Skin of body (tissue), 2 donors: ENCODE results near the gene DLG4. TPM values are rescaled to one million over a fixed set of nuclear protein-coding genes. Genes with fewer than 3 reads are reported as not detected.
"Not testable (repeated sequence)": the region's sequence is repeated elsewhere in the genome, so short reads cannot be mapped to it uniquely, and the experiment has no call there.

ENCODE experiments used
- DNase-seq: peaks from one replicate; lab custom pipeline; 2025; lab: John Stamatoyannopoulos, UW
- total RNA-seq: library from RNA; depleted of rRNA; stranded (reverse); fragments of >200 nt; gene quantifications from one replicate; pipeline ENCODE4 v1.2.3, GENCODE V29; 2014

The DLG4 gene
- total RNA-seq, 1 donor from 2014 or later = 16.5 TPM

DNA sequence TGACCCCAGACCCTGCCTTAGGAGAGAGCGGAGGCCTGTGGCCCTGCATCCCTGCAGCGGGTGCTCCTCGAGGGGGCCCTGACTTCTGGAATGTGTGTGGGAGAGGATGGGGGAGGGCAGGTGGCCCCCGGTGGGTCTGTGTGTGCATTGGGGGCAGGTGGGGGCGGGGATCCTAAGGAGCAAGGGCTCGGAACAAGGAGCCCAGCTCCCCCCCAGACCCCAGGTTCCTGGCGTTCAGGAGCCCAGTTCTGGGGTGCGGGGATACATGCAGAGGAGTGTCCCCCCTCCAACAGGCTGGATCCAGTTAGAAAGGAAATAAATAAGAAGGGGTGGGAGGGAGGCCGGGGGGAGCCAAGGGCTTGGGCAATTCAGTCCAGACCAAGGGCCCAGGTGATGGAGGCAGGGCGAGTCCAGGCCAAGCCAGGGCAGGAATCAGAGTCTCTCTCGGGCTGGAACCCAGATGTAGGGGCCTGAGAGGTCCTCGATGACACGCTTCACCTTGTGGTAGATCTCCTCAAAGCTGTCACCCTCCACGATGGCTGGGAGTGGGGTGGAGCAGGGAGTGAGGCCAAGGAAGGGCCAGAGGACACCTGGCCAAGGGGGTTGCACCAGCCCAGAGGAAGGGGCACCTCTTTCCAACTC lies 29.2 kb downstream of the DLG4 start:
- no peak for DNase-seq

DNA sequence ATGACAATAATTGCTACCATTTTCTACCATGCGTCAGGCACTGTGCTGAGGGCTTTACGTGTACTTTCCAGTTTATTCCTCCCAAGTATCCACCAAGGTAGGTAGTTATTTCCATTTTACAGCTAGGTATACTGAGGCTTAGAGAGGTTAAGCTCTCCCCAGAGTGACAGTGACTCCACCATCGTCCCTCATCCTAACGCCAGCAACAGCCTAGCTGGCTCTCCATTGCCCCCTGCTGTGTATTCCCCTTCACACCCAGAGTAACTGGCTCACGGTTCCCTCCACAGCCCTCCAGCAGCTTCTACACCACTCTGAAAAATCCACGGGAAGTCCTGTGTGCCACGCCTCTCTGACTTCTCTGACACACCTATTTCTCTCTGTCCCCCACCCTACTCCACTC lies 33.4 kb downstream of the DLG4 start:
- DNase-seq = no peak

DNA sequence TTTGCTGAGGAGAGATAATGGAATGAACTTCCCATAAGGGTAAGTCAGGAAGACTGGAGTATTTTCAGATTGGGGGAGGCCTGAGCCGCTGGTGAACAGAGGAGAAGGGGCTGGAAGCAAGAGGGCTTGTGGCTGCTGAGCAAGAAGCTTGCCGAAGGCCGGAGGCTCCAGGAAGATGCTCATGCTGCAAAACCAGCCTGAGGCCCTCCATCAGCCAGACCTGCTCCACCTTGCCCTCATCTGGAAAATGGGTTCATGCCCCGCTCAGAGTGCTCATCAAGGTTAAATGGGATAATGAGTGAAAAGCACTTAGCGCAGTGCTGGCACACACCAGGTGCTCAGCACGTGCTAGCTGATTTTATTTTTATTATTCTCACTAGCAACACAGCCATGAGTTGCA lies 35.0 kb downstream of the DLG4 start:
- DNase-seq = no peak

DNA sequence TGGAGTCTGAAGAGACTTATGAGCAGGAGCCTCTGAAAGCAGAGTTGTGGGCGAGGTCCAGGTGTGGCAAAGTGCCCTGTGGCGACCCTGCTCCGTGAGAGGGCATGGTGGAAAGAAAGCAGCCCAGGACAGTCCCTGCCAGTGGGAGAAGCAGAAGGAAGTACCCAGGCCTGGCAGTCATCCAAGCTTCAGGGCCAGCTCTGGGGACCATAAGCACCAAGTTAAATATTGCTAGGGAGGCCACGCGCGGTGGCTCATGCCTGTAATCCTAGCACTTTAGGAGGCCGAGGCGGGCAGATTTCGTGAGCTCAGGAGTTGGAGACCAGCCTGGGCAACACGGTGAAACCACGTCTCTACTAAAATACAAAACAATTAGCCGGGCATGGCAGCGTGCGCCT lies 35.5 kb downstream of the DLG4 start:
- DNase-seq = no peak

DNA sequence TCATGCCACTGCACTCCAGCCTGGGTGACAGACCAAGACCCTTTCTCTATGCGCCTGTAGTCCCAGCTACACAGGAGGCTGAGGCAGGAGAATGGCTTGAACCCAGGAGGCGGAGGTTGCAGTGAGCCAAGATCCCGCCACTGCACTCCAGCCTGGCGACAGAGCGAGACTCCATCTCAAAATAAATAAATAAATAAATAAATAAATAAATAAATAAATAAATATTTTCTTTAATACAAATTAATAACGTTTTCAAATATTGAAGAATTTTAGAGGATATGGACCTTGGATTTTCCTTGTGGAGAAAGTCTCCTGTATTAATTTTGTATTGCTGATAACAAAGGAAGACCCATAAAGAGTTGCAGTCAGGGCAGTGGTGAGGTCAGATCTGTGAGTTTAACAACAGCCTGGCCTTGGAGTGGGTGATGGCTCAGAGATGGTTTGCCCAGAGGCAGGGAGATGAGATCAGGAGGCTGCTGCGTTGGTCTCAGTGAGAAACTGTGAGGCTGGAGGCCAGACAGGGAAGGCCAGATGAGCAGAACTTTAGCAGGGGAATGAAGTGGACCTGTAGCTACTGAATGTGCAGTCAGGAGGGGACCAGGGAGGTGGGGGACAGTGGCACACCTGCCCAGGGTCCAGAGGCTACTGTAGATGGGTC lies 36.1 kb downstream of the DLG4 start:
- no peak for DNase-seq

DNA sequence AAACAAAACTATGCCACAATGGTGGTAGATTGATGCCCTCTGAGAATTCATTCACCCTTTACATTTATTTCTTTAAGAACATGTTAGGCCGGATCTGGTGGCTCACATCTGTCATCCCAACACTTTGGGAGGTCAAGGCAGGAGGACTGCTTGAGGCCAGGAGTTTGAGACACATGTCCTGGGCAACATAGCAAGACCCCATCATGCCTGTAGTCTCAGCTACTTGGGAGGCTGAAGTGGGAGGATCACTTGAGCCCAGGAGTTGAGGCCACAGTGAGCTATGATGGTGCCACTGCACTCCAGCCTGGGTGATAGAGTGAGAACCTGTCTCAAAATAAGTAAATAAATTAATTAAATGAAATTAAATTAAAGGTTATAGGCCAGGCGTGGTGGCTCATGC lies 37.5 kb downstream of the DLG4 start:
- not testable (repeated sequence) for DNase-seq

DNA sequence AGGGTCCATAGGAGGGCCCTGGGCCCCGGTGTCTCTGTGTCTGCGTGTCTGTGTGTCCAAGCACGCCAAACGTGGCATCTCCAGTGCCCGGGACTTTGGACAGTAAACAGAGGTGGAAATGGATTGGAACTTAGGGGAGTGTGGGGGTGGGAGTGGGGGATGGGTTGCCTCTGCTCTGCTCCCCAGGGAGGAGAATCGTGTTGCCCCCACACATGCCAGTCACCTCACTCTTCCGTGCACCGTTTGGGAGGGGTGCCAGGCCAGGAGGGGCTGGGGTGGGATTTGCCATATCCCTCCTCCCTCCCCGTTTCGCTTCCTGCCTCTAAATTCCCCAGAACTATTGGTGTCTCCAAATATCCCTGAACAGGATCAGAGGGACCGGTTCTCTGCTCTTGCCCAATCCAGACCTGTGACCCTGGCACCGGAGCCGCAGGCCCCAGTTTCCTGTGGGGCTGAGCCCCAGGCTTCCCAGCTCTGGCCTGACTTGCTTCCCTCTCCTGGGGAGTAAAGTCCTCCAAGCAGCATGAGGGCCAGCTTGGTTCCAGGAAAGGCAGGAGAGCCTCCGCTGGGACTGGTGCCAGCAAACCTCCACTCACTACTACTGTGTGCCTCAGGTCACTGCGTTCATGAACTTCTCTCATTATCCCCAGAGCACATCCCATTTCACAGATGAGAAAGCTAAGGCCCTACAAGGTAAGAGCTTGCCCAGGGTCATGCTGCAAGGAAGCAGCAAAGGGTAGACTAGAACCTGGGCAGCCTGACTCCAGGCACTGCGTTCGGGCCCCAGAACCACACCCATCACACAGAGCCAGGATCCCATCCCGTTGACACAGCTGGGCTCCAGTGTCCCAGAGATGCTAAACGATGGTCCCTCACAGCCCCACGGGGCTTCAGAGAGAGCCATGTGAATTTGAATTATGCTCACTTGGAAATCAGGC lies 40.0 kb downstream of the DLG4 start, which contains the start of gene ASGR1:
TSS of gene ASGR1 (minus strand) at position 54 of the 938 bp plus-strand sequence. CDS start 807 bp downstream, outside the sequence.
- DNase-seq = no peak

DNA sequence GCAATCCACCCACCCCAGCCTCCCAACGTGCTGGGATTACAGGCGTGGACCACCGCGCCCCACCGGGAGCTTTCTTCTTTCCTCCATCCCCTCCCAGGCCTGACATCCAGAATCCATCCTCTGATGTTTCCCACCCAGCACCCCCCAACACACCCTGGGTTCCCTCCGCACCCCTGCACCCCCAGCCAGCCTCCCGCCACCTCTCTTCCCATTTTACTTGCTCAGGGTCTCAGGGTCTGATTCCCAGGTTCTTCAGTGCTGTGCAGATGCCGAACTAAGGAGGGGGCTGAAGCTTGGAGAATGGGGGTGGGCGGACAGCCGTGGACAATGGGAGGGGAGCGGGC lies 40.7 kb downstream of the DLG4 start:
- no peak for DNase-seq

DNA sequence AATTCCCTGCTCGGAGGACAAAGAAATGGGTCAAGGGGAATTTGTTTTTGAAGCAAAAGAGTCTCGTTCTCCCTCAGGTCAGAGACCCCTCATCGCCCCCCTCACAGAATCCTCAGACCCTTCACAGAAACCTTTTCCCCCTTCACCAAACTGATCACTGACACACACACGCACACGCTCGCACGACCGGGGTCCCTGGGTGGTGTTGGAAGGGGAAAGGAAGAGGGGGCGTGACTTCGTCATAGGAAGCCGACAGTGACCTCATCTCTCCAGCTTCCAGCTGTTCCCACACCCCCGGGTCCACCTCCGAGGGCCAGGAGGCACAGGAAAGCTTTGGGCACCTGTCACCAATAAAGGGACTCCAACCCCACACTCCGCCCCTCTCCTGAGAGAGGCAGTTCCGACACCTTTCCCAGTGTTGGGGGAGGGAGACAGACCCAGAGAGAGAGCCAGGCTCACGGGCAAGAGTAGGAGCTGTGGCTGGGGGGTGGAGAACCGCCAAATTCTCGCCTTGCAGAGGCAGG lies 41.6 kb downstream of the DLG4 start:
- DNase-seq = no peak

DNA sequence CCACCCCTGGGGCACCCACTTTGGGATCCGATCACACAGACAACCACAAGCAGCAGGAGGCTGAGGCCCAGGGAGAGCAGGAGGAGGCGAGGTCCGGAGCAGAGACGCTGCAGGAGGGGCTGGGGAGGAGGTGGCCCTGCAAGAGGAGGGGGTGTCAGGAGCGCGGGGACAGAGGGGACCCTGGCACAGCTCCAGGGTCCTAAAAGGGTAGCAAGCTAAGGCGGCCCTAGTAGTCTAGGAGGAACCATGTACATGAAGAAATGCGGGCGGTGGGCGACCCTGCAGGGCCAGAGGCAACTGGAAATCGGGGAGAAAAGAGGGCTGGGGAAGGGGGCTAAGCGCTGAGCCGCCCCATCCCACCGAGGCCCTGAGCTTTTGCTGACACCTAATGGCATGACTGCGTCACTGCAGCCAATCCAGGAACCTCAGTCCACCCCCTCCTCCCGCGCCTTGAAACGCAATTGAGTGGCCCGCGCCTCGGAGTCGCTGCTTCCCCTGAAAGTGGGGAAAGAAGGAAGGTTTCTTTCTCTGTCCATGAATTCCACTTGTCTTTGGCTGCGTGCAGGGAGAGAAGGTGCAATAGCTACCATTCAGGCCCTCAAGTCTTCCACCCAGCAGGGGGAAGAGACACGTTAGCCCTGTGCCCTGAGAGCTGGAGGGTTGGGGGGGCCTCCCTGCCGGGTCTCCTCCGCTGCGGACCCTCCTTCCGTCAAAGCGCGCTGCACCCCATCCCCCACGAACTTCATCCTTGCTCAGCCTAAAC lies 42.3 kb downstream of the DLG4 start:
- DNase-seq = peak; percentile 78

DNA sequence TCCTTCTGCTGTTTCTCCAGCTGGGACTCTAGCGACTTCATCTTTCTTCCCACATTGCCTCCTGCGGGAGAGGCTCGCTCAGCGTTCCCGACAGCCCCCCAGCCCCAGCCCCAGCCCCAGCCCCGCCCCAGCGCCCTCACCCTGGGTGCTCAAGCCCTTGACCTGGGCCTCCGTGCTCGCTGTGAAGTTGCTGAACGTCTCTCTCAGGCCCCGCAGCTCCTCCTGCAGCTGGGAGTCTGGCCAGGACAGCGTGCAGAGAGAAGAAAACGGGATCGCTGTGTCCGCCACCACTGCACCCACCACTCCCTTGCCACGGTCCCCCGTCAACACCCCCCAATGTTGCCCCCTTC lies 42.8 kb downstream of the DLG4 start:
- DNase-seq = no peak

DNA sequence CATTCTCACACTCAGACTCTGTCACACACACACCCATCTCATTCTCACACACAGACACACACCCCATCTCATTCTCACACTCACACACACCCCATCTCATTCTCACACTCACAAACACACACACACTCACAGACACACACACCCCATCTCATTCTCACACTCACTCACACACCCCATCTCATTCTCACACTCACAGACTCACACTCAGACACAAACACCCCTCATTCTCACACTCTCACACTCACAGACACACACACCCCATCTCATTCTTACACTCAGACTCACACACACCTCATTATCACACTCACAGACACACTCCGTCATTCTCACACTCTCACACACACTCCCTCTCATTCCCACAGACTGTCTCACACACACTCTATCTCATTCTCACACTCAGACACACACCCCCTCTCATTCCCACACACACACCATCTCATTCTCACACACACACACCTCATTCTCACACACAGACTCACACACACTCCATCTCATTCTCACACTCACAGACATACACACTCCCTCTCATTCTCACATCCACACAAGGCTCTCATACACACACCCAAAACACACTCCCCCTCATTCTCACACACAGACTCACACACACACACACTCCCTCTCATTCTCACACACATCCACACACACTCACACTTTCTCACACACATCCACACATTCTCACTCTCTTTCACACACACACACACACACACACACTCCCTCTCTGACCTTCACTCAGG lies 43.4 kb downstream of the DLG4 start:
- no peak for DNase-seq

DNA sequence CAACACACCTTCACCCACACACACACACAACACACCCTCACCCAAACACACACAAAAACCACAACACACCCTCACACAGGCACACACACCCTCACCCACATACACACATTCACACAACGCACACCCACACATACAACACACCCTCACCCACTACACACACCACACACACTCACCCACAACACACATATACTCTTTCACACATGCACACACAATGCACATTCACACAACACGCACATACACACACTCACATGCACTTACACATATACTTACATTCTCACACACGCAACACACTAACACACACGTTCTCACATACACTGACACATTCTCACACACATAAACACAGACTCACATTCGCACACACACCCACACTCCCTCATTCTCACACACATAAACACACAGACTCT lies 44.3 kb downstream of the DLG4 start:
- no peak for DNase-seq

DNA sequence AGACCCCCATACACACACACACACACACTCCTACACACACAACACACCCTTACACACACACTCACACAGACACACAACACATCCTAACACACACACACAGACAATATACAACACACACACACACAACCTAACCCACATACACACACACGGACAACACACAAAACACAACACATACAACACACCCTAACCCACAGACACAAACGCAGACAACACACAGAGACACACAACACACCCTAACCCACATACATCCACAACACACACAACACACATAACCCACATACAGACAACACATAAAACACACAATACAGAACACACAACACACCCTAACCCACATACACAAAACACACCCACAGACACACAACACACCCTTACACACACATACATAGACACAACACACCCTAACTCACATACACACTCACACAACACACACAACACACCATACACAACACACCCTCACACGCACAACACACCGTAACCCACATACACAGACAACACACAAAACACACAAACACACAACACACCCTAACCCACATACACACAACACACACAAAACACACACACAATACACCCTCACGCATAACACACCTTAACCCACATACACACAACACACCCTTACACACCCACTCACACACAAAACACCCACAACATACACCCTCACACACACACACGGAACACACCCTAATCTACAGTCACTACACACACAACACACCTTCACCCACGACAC lies 44.9 kb downstream of the DLG4 start:
- DNase-seq = peak; percentile 18

DNA sequence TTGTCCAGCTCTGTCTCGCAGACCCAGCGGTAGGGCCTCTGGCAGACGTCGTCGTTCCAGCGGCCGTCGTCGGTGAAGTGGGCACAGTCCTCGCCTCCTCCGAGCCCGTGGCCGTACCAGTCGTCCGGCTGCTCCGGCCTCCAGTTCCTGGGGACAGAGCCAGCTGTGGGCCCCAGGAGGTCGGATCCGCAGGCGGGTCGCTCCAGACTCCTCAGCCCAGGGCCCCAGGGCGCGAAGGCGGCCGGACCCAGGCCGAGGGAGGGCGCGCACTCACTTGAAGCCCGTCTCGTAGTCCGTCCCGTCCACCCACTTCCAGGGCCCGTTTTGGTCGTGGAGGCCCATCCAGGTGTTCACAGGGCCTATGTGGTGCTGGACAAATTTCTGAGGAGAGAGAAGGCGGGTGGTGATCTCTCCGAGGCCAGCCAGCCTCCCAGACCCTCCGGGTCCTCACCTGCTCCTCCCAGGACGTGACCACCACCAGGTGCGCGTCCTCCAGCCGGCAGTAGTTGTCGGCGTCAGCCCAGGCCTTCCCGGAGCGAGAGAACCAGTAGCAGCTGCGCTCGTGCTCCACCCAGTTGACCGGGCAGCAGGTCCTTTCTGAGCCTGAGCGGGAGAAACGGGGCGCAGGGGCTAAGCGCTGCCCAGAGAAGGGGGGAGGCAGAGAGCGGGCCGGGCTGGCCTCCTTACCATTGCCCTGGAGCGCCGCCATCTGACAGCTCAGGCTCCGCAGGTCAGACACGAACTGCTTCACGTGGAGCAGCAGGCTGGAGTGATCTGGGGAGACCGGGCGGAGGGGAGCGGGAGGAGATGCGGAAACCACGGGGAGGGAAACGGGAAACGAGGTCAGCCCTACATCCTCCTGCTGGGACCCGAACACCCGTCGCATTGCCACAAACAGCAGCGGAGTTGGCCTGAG lies 45.7 kb downstream of the DLG4 start:
- DNase-seq = peak; percentile 30

DNA sequence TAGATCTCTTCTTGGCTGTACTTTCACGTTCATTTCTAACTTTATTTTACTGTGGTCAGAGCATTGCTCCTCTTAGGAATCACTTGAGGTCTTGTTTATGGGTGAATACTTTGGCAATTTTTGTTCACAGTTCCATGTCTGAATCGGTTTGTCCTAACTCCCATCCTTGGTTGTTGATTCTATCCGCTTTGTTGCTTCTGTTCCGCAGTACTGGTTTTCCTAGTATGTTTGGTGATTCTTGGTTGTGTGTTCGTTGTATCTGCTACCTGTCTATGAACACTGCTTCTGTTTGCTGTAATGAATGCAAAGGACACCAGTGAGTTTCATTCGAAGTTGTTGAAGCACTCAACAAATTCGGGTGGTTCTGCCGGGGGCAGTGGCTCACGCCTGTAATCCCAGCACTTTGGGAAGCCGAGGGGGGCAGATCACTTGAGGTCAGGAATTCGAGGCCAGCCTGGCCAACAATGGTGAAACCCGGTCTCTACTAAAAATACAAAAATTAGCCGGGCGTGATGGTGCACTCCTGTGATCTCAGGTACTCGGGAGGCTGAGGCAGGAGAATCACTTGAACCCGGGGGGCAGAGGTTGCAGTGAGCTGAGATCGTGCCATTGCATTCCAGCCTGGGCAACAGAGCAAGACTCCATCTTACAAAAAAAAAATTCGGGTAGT lies 47.0 kb downstream of the DLG4 start:
- DNase-seq = not testable (repeated sequence)

DNA sequence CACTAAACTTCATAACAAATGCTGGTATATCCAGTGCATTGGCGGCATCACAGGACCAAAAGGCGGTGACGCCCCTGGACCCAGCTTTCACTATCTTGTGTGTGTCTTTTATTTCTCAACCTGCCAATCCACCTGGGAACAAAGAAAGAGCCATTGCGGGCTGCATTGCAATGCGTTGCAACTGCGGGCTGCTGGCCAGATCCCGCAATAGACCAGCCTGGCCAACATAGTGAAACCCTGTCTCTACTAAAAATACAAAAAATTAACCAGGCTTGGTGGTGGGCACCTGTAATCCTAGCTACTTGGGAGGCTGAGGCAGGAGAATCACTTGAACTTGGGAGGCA lies 50.1 kb downstream of the DLG4 start:
- not testable (repeated sequence) for DNase-seq

DNA sequence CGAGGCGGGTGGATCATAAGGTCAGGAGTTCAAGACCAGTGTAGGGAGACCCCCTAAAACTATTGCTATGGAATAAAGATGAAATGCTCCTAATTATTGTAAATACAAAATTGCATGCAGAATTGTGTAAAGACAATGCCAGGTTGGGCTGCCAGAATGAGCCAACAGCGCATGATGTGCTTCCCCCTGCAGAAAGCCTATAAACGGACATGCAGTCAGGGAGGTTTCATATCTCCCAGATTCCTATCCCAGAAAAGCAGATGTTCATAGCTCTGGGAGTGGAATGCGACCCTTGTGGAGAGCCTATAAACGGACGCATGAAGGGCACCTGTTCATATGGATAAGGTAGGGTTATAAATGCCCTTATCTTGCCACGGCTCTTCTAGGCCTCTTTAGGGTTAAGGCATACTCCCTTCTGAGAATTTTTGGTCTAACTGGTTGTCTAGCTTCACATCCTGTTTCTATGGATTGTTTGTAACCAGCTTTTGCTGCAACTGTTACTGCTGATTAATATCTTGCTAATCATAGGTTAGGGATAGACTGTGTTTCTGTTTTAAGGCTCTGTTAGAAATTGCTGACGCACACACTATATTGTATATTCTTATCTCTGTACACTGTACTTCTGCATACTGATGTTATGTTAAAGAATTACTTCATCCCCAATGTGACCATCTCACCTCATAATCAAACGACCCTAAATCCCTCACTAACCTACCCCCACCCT lies 50.6 kb downstream of the DLG4 start:
- DNase-seq = not testable (repeated sequence)
